ENCODE data around the gene ACTR10. TPM values are rescaled to one million over a fixed set of nuclear protein-coding genes. Genes with fewer than 3 reads are reported as not detected.

The ACTR10 gene
- total RNA-seq, 1 donor from 2014 or later: 98.7 TPM

DNA sequence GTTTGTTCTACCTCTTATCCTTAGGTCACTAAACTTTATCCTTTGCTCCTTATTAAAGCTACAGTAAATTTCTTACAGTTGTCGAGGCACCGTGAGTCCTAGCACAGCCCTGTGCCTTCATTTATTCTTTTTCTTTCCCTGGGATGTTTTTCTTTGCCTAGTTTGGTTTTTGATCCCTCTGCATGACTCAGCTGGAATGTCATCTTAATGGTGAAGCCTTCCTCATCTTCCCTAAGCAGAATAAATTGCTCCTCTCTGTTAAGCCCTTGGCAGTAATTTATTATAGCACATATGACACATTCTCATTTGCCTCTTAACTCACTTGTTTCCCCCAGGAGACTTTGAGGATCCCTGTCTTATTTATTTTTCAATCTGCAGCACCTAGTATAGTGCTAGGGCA, 16.6 kb downstream of the ACTR10 start:
- Mint-ChIP-seq H3K9me3 (ENCODE audit: unreplicated experiment) (no peaks in the 10 kb centered on the region), H3K4me3 (ENCODE audit: unreplicated experiment) (no peak overlapping the region), H3K27ac (ENCODE audit: unreplicated experiment) (peak overlapping the region; percentile 75), H3K4me1 (ENCODE audit: low read depth, unreplicated experiment) (peaks cover 9% of the 10 kb centered on the region), H3K27me3 (ENCODE audit: low read depth, unreplicated experiment) (no peaks in the 10 kb centered on the region), H3K36me3 (ENCODE audit: low read depth, unreplicated experiment) (peaks cover 9% of the 10 kb centered on the region)
- Histone ChIP-seq H3K79me2 (ENCODE audit: insufficient read depth, low read length) (no peaks in the 10 kb centered on the region), H2AFZ (ENCODE audit: low read depth, low read length) (no peak overlapping the region), H3K4me2 (ENCODE audit: low read length) (peak overlapping the region; percentile 54), H3K9me3 (ENCODE audit: insufficient read depth, low read depth, low read length) (no peaks in the 10 kb centered on the region), H4K20me1 (ENCODE audit: insufficient read depth, low read length) (peaks cover 5% of the 10 kb centered on the region), H3K36me3 (ENCODE audit: insufficient read depth, low read length) (peaks cover 19% of the 10 kb centered on the region), H3K4me3 (ENCODE audit: insufficient read depth, low read depth, low read length) (no peak overlapping the region), H3K4me1 (ENCODE audit: insufficient read depth, low read length) (peaks cover 9% of the 10 kb centered on the region), H3K9ac (ENCODE audit: low read length) (peak overlapping the region; percentile 13), H3K27ac (ENCODE audit: low read depth, low read length) (peak overlapping the region; percentile 48), H3K27me3 (ENCODE audit: insufficient read depth, low read length) (no peaks in the 10 kb centered on the region)
- DNase-seq (ENCODE audit: low read depth) (peak; percentile 40), FAIRE-seq (peak; percentile 89)
- TF ChIP-seq, protein P1, sequence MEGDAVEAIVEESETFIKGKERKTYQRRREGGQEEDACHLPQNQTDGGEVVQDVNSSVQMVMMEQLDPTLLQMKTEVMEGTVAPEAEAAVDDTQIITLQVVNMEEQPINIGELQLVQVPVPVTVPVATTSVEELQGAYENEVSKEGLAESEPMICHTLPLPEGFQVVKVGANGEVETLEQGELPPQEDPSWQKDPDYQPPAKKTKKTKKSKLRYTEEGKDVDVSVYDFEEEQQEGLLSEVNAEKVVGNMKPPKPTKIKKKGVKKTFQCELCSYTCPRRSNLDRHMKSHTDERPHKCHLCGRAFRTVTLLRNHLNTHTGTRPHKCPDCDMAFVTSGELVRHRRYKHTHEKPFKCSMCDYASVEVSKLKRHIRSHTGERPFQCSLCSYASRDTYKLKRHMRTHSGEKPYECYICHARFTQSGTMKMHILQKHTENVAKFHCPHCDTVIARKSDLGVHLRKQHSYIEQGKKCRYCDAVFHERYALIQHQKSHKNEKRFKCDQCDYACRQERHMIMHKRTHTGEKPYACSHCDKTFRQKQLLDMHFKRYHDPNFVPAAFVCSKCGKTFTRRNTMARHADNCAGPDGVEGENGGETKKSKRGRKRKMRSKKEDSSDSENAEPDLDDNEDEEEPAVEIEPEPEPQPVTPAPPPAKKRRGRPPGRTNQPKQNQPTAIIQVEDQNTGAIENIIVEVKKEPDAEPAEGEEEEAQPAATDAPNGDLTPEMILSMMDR (IDR thresholded peaks at IDR 0.05; ENCODE audit: insufficient read depth, low read depth, low read length): no peak
- no peak for TF ChIP-seq EZH2 (IDR thresholded peaks at IDR 0.05; ENCODE audit: insufficient read depth, low read length)

DNA sequence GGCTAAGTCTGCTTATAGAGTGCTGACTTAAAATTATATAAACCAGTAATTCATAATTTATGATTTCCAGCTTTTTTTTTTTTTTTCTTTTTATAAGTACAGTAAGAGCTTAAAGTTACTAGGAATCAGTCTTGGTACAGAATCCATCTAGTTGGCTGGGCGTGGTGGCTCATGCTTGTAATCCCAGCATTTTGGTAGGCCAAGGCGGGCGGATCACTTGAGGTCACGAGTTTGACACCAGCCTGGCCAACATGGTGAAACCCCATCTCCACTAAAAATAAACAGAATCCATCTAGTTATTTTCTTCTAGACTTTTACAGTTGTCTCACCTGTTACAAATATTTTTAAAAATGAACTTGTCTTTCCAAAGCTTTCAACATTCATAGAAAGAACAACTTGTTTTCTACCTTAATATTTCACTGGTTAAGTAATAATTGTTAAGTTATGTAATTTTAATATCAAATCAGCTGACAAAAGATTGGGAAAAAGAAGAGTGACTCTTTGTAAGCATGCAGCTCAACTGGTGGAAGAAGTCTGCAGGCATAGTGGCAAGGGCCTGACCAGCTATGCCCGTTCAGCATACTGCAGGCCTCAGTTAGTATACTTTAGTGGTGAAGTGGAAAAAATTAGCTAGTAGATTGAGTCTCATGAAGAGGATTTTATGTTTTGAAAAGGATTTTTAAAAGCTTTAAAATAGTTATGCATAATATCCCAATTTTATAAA, 27.3 kb downstream of the ACTR10 start:
- Mint-ChIP-seq H3K9me3 (ENCODE audit: unreplicated experiment) (no peaks in the 10 kb centered on the region), H3K27me3 (ENCODE audit: low read depth, unreplicated experiment) (no peaks in the 10 kb centered on the region), H3K4me3 (ENCODE audit: unreplicated experiment) (no peak overlapping the region), H3K27ac (ENCODE audit: unreplicated experiment) (no peak overlapping the region), H3K4me1 (ENCODE audit: low read depth, unreplicated experiment) (no peaks in the 10 kb centered on the region), H3K36me3 (ENCODE audit: low read depth, unreplicated experiment) (peaks cover 4% of the 10 kb centered on the region)
- Histone ChIP-seq H3K9ac (ENCODE audit: low read length) (no peak overlapping the region), H3K79me2 (ENCODE audit: insufficient read depth, low read length) (no peaks in the 10 kb centered on the region), H3K4me1 (ENCODE audit: insufficient read depth, low read length) (no peaks in the 10 kb centered on the region), H2AFZ (ENCODE audit: low read depth, low read length) (no peak overlapping the region), H3K4me3 (ENCODE audit: insufficient read depth, low read depth, low read length) (no peak overlapping the region), H3K27ac (ENCODE audit: low read depth, low read length) (no peak overlapping the region), H3K36me3 (ENCODE audit: insufficient read depth, low read length) (peaks cover 11% of the 10 kb centered on the region), H3K4me2 (ENCODE audit: low read length) (no peak overlapping the region), H3K9me3 (ENCODE audit: insufficient read depth, low read depth, low read length) (no peaks in the 10 kb centered on the region), H4K20me1 (ENCODE audit: insufficient read depth, low read length) (no peaks in the 10 kb centered on the region), H3K27me3 (ENCODE audit: insufficient read depth, low read length) (no peaks in the 10 kb centered on the region)
- no peak for DNase-seq (ENCODE audit: low read depth)
- no peak for FAIRE-seq
- TF ChIP-seq, protein P1 (IDR thresholded peaks at IDR 0.05; ENCODE audit: insufficient read depth, low read depth, low read length): no peak
- TF ChIP-seq EZH2 (IDR thresholded peaks at IDR 0.05; ENCODE audit: insufficient read depth, low read length): no peak
